Natural killer cell (primary cell): ENCODE data around the gene CADM2. TPM values are rescaled to one million over a fixed set of nuclear protein-coding genes. Genes with fewer than 3 reads are reported as not detected.
"Not testable (repeated sequence)": the region's sequence is repeated elsewhere in the genome, so short reads cannot be mapped to it uniquely, and the experiment has no call there.

Experiments
- ATAC-seq, 3 donors: fragments of 150-1000 bp in 2 of 3; fragments of 200-7000 bp in 1 of 3; cut with Tn5 transposase; 1 replicate in 1 of 3; 2 replicates in 2 of 3; pipeline ENCODE4 v1.10.0; 2021; ENCODE audit warnings: mild to moderate bottlenecking in 2 of 3, moderate library complexity in 2 of 3
- DNase-seq, 2 donors: peaks; one replicate each; pipeline versions ENCODE4 v3.0.0 to v3.0.0-alpha.2; 2013 to 2021; ENCODE audit warnings: mixed read lengths in 1 of 2
- H3K27ac ChIP-seq: one replicate; pipeline ENCODE4 v1.5.1; 2013; ENCODE audit warnings: mild to moderate bottlenecking, low read length
- H3K27me3 ChIP-seq: one replicate; pipeline ENCODE4 v1.6.1; 2013; ENCODE audit warnings: low read length; ENCODE audit not compliant: control insufficient read depth, insufficient read depth
- H3K36me3 ChIP-seq: one replicate; pipeline ENCODE4 v1.6.1; 2013; ENCODE audit warnings: low read length; ENCODE audit not compliant: control insufficient read depth, insufficient read depth
- H3K4me1 ChIP-seq: one replicate; pipeline ENCODE4 v1.6.1; 2013; ENCODE audit warnings: low read length; ENCODE audit not compliant: control insufficient read depth, insufficient read depth
- H3K4me3 ChIP-seq: one replicate; pipeline ENCODE4 v1.5.1; 2013; ENCODE audit warnings: low read length
- H3K9me3 ChIP-seq: one replicate; pipeline ENCODE4 v1.6.1; 2013; ENCODE audit warnings: low read length; ENCODE audit not compliant: control insufficient read depth, insufficient read depth
- H3K27ac Mint-ChIP-seq, 2 donors: one replicate each; pipeline ENCODE4 v1.8.0; 2022; ENCODE audit warnings: mild to moderate bottlenecking in 2 of 2, mixed read lengths in 2 of 2, moderate library complexity in 1 of 2
- H3K27me3 Mint-ChIP-seq, 2 donors: one replicate each; pipeline ENCODE4 v1.8.0; 2022; ENCODE audit warnings: low read depth in 2 of 2, mixed read lengths in 2 of 2
- H3K36me3 Mint-ChIP-seq: one replicate; pipeline ENCODE4 v1.8.0; 2022; ENCODE audit warnings: mixed read lengths
- H3K4me1 Mint-ChIP-seq, 2 donors: one replicate each; pipeline ENCODE4 v1.8.0; 2022; ENCODE audit warnings: mixed read lengths in 2 of 2
- H3K4me3 Mint-ChIP-seq: one replicate; pipeline ENCODE4 v1.8.0; 2022; ENCODE audit warnings: mild to moderate bottlenecking, moderate library complexity, mixed read lengths
- H3K9me3 Mint-ChIP-seq, 2 donors: one replicate each; pipeline ENCODE4 v1.8.0; 2022; ENCODE audit warnings: mixed read lengths in 2 of 2
- WGBS: methylation state at CpG from one replicate; pipeline ENCODE4 v1.1.7; 2013; ENCODE audit warnings: missing lambda C conversion rate; ENCODE audit not compliant: insufficient coverage; 5-methylcytosine and 5-hydroxymethylcytosine counted together
- intact Hi-C: fragments of 100-400 bp; cut with micrococcal nuclease; formaldehyde crosslinking; loops from one replicate; pipeline ENCODE4 v1.14.2; 2022
- total RNA-seq, 4 donors: library from RNA; stranded (reverse); fragments of 120-200 nt in 1 of 4; gene quantifications; one replicate each; pipeline versions ENCODE4 v1.2.3 to v1.2.4, GENCODE V29; 2013 to 2022
- TF ChIP-seq, protein P1 (sequence below): fragments of 200-600 bp; IDR thresholded peaks from one replicate; pipeline ENCODE4 v1.8.0; 2022; ENCODE audit warnings: antibody characterized with exemption

Gene CADM2
- total RNA-seq = under 1 TPM in 1 of 3 donors, not detected in 2; 0.07 TPM
- 0.38 TPM for total RNA-seq (2013)

DNA sequence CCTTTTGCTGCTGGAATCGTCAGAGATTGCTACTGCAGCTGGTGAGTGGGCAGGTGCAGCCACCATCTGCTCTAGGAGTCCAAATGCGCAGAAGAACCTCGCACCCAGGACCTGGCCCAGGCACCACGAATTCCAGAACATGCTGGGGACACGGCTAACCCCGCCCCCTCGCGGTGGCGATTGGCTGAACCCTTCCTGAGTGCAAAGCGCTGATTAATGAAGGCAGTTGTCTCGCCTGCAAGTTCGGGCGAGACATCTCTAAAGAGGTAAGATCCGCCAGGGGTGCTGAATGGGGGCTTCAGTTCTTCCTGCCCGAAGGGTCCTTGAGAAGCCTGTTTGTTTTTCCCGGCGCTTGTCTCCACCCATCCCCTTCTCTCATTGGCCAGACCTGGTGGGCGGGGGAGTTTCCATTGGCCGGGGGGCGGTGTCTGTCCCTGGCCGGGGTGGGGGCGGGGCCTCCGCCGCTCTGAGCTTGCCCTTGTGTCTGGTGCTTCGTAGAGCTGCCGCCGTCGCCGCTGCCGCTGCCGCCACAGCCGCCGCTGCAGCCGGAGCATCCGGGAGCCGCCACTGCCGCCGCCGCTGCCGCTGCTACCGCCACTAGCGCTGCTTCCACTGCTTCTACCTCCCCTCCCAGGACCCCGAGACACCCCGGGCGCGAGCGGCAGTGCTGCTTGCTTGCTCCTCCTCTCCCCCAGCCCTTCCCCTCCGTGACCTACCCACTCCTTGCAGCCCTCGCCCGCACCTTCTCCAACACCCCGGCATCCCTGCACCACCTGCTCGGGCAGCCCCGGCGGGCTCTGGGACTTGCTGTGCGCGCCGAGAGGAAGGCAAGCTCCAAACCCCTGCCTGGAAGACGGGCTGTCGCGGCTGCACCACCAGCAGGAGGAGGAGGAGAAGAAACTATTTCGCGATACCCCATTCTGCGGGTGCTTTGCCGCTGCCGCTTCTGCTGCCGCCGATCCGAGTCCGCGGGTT is at the start of gene CADM2:
TSS of gene CADM2 (plus strand) at position 495 of the 975 bp plus-strand sequence.
- H3K4me1 ChIP-seq = peaks cover 15% of the 10 kb centered on the region
- Mint-ChIP-seq H3K9me3 (peaks cover 8% of the 10 kb centered on the region in 2 donors), H3K4me3 (peak within 1 kb of the TSS; percentile 25), H3K36me3 (peaks cover 15% of the 10 kb centered on the region), H3K27ac (no peak within 1 kb of the TSS), H3K27me3 (peaks cover 19 to 25% of the 10 kb centered on the region in 2 donors), H3K4me1 (peaks cover 0 to 12% of the 10 kb centered on the region in 2 donors)
- intact Hi-C loops = no loop called here
- peak within 1 kb of the TSS; percentile 14 for H3K4me3 ChIP-seq
- WGBS = 1% methylated on average over 70 of the region's 70 CpGs
- peaks cover 4% of the 10 kb centered on the region for H3K9me3 ChIP-seq
- peaks cover 18% of the 10 kb centered on the region for H3K27me3 ChIP-seq
- TF ChIP-seq, protein P1, sequence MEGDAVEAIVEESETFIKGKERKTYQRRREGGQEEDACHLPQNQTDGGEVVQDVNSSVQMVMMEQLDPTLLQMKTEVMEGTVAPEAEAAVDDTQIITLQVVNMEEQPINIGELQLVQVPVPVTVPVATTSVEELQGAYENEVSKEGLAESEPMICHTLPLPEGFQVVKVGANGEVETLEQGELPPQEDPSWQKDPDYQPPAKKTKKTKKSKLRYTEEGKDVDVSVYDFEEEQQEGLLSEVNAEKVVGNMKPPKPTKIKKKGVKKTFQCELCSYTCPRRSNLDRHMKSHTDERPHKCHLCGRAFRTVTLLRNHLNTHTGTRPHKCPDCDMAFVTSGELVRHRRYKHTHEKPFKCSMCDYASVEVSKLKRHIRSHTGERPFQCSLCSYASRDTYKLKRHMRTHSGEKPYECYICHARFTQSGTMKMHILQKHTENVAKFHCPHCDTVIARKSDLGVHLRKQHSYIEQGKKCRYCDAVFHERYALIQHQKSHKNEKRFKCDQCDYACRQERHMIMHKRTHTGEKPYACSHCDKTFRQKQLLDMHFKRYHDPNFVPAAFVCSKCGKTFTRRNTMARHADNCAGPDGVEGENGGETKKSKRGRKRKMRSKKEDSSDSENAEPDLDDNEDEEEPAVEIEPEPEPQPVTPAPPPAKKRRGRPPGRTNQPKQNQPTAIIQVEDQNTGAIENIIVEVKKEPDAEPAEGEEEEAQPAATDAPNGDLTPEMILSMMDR = no peak
- no peak within 1 kb of the TSS for H3K27ac ChIP-seq
- peak in 1 of 2 donors; percentile 69 for DNase-seq
- ATAC-seq = peak; percentile 64 to 73 (median 67)
- no peaks in the 10 kb centered on the region for H3K36me3 ChIP-seq

DNA sequence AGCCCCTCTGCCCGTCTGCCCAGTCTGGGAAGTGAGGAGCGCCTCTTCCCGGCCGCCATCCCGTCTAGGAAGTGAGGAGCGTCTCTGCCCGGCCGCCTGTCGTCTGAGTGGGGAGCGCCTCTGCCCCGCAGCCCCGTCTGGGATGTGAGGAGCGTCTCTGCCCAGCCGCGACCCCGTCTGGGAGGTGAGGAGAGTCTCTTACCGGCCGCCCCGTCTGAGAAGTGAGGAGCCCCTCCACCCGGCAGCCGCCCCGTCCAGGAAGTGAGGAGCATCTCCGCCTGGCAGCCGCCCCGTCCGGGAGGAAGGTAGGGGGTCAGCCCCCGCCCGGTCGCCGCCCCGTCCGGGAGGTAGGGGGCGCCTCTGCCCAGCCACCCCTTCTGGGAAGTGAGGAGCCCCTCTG is 40.2 kb upstream of the CADM2 start:
- peaks cover 15% of the 10 kb centered on the region for H3K9me3 ChIP-seq
- peaks cover 10 to 23% of the 10 kb centered on the region in 2 donors for H3K9me3 Mint-ChIP-seq
- not testable (repeated sequence) for H3K4me1 ChIP-seq

DNA sequence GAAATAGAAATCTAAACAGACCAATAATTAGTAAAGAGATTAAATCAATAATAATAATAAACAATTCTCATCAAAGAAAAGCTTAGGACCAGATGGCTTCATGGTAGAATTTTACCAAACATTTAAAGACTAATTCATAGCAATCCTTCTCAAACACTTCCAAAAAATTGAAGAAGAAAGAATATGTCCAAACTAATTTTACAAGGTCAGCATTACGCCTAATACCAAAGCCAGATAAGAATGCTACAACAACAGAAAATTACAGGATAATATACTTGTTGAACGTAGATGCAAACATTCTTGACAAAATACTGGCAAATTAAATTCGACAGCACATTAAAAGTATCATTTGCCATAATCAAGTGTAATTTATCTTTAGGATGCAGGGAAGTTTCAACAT is 36.1 kb upstream of the CADM2 start:
- Histone ChIP-seq H3K27me3 (no peaks in the 10 kb centered on the region), H3K27ac (no peak overlapping the region), H3K9me3 (no peaks in the 10 kb centered on the region), H3K4me3 (no peak overlapping the region), H3K4me1 (no peaks in the 10 kb centered on the region), H3K36me3 (no peaks in the 10 kb centered on the region)
- TF ChIP-seq, protein P1 = no peak
- Mint-ChIP-seq H3K27me3 (no peaks in the 10 kb centered on the region), H3K4me1 (no peaks in the 10 kb centered on the region), H3K36me3 (no peaks in the 10 kb centered on the region), H3K9me3 (peaks cover 15 to 23% of the 10 kb centered on the region in 2 donors), H3K4me3 (no peak overlapping the region), H3K27ac (no peak overlapping the region)
- no CpG with 5 or more reads among the region's 3 CpGs for WGBS
- ATAC-seq (no peak), DNase-seq (no peak)
- intact Hi-C loops = no loop called here

More for the DNA sequence above, 40.2 kb upstream of the CADM2 start:
- H3K27ac ChIP-seq, H3K27me3 ChIP-seq, H3K36me3 Mint-ChIP-seq, intact Hi-C loops, H3K36me3 ChIP-seq, H3K4me1 Mint-ChIP-seq, ATAC-seq, H3K4me3 ChIP-seq, H3K27ac Mint-ChIP-seq, DNase-seq, H3K27me3 Mint-ChIP-seq, H3K4me3 Mint-ChIP-seq: not testable (repeated sequence)
- WGBS = 95% methylated on average over 21 of the region's 33 CpGs

- Histone ChIP-seq H3K4me1 (no peaks in the 10 kb centered on the region), H3K9me3 (no peaks in the 10 kb centered on the region), H3K27ac (no peak overlapping the region), H3K4me3 (no peak overlapping the region), H3K27me3 (no peaks in the 10 kb centered on the region), H3K36me3 (no peaks in the 10 kb centered on the region)
- Mint-ChIP-seq H3K9me3 (peaks cover 15 to 28% of the 10 kb centered on the region in 2 donors), H3K4me3 (no peak overlapping the region), H3K27ac (no peak overlapping the region), H3K4me1 (no peaks in the 10 kb centered on the region), H3K27me3 (no peaks in the 10 kb centered on the region), H3K36me3 (no peaks in the 10 kb centered on the region)
- no peak for DNase-seq
- no CpG with 5 or more reads among the region's 1 CpG for WGBS
- intact Hi-C loops = no loop called here
- ATAC-seq = no peak
- TF ChIP-seq, protein P1 = no peak
These were observed 33.2 kb upstream of the CADM2 start for GRCh38 chr3:84925571-84925970.
